ENCODE measurements around the gene OR2K2. TPM values are rescaled to one million over a fixed set of nuclear protein-coding genes. Genes with fewer than 3 reads are reported as not detected.

The OR2K2 gene
- total and polyA plus RNA-seq, 10 of the 15 experiments (the other 5 are each of a cell fraction or from before 2014, with no cell fraction given), result 0.12 TPM; not detected in 9

DNA sequence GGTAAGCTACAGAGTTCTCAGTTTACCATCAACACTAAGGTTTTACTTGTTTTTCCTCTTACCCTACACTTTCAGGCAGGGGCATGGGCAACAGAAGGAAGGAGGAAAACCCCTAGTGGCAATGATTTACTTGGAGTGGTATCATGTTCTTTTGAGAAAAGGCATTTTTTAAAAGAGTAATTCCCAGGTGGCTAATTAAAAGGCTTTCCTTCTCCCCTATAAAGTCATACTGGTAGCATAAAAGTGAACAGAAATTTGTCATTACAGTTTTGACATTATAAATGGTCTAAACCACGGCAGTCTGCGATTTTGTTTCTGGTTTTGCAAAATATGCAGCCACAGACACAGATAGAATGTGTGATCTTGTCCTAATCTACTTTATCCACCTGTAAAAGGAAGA, 30.9 kb upstream of the OR2K2 start (continued):
- TF ChIP-seq, protein P1, sequence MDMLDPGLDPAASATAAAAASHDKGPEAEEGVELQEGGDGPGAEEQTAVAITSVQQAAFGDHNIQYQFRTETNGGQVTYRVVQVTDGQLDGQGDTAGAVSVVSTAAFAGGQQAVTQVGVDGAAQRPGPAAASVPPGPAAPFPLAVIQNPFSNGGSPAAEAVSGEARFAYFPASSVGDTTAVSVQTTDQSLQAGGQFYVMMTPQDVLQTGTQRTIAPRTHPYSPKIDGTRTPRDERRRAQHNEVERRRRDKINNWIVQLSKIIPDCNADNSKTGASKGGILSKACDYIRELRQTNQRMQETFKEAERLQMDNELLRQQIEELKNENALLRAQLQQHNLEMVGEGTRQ (IDR thresholded peaks at IDR 0.05; ENCODE audit: borderline replicate concordance, low read depth, low read length), result no peak
- TF ChIP-seq, protein P2, sequence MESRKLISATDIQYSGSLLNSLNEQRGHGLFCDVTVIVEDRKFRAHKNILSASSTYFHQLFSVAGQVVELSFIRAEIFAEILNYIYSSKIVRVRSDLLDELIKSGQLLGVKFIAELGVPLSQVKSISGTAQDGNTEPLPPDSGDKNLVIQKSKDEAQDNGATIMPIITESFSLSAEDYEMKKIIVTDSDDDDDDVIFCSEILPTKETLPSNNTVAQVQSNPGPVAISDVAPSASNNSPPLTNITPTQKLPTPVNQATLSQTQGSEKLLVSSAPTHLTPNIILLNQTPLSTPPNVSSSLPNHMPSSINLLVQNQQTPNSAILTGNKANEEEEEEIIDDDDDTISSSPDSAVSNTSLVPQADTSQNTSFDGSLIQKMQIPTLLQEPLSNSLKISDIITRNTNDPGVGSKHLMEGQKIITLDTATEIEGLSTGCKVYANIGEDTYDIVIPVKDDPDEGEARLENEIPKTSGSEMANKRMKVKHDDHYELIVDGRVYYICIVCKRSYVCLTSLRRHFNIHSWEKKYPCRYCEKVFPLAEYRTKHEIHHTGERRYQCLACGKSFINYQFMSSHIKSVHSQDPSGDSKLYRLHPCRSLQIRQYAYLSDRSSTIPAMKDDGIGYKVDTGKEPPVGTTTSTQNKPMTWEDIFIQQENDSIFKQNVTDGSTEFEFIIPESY (IDR thresholded peaks at IDR 0.05), result no peak
- TF ChIP-seq SMAD1 (IDR thresholded peaks at IDR 0.05; ENCODE audit: low read depth, partially characterized antibody) (no peak), ZNF274 (IDR thresholded peaks at IDR 0.05; ENCODE audit: insufficient read depth, insufficient read length) (no peak), MTA3 (IDR thresholded peaks at IDR 0.05; ENCODE audit: borderline replicate concordance, low read length) (no peak), EZH2 (IDR thresholded peaks at IDR 0.05; ENCODE audit: borderline replicate concordance, control insufficient read depth, low read depth, low read length) (no peak), ZSCAN29 (IDR thresholded peaks at IDR 0.05) (no peak), CREM (IDR thresholded peaks at IDR 0.05; ENCODE audit: low read depth) (no peak), TCF12 (IDR thresholded peaks at IDR 0.05; ENCODE audit: low read depth, low read length) (no peak), FOXK2 (IDR thresholded peaks at IDR 0.05) (no peak), TARDBP (IDR thresholded peaks at IDR 0.05; ENCODE audit: borderline replicate concordance) (no peak), RELA (IDR thresholded peaks at IDR 0.05; ENCODE audit: borderline replicate concordance, partially characterized antibody) (peak; percentile 58), ZNF217 (IDR thresholded peaks at IDR 0.05) (peak; percentile 46; the same call in 1 of the 2 replicates), BMI1 (IDR thresholded peaks at IDR 0.05; ENCODE audit: borderline replicate concordance) (peak; percentile 77), NR2C2 (IDR thresholded peaks at IDR 0.05; ENCODE audit: borderline replicate concordance, control insufficient read depth, insufficient read length, low read depth) (no peak), RAD21 (IDR thresholded peaks at IDR 0.05; ENCODE audit: insufficient read depth, low read depth, low read length) (no peak), NFXL1 (IDR thresholded peaks at IDR 0.05; ENCODE audit: borderline replicate concordance) (no peak)
- TF ChIP-seq, protein P3, sequence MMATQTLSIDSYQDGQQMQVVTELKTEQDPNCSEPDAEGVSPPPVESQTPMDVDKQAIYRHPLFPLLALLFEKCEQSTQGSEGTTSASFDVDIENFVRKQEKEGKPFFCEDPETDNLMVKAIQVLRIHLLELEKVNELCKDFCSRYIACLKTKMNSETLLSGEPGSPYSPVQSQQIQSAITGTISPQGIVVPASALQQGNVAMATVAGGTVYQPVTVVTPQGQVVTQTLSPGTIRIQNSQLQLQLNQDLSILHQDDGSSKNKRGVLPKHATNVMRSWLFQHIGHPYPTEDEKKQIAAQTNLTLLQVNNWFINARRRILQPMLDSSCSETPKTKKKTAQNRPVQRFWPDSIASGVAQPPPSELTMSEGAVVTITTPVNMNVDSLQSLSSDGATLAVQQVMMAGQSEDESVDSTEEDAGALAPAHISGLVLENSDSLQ (IDR thresholded peaks at IDR 0.05), result no peak
- TF ChIP-seq, protein P4, sequence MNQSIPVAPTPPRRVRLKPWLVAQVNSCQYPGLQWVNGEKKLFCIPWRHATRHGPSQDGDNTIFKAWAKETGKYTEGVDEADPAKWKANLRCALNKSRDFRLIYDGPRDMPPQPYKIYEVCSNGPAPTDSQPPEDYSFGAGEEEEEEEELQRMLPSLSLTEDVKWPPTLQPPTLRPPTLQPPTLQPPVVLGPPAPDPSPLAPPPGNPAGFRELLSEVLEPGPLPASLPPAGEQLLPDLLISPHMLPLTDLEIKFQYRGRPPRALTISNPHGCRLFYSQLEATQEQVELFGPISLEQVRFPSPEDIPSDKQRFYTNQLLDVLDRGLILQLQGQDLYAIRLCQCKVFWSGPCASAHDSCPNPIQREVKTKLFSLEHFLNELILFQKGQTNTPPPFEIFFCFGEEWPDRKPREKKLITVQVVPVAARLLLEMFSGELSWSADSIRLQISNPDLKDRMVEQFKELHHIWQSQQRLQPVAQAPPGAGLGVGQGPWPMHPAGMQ (IDR thresholded peaks at IDR 0.05; ENCODE audit: borderline replicate concordance), result no peak
- TF ChIP-seq, protein P5, sequence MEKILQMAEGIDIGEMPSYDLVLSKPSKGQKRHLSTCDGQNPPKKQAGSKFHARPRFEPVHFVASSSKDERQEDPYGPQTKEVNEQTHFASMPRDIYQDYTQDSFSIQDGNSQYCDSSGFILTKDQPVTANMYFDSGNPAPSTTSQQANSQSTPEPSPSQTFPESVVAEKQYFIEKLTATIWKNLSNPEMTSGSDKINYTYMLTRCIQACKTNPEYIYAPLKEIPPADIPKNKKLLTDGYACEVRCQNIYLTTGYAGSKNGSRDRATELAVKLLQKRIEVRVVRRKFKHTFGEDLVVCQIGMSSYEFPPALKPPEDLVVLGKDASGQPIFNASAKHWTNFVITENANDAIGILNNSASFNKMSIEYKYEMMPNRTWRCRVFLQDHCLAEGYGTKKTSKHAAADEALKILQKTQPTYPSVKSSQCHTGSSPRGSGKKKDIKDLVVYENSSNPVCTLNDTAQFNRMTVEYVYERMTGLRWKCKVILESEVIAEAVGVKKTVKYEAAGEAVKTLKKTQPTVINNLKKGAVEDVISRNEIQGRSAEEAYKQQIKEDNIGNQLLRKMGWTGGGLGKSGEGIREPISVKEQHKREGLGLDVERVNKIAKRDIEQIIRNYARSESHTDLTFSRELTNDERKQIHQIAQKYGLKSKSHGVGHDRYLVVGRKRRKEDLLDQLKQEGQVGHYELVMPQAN (conservative IDR thresholded peaks at IDR 0.05), result no peak
- TF ChIP-seq, protein P6, sequence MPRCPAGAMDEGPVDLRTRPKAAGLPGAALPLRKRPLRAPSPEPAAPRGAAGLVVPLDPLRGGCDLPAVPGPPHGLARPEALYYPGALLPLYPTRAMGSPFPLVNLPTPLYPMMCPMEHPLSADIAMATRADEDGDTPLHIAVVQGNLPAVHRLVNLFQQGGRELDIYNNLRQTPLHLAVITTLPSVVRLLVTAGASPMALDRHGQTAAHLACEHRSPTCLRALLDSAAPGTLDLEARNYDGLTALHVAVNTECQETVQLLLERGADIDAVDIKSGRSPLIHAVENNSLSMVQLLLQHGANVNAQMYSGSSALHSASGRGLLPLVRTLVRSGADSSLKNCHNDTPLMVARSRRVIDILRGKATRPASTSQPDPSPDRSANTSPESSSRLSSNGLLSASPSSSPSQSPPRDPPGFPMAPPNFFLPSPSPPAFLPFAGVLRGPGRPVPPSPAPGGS (IDR thresholded peaks at IDR 0.05; ENCODE audit: borderline replicate concordance, insufficient read depth, low read depth, low read length, poor library complexity, severe bottlenecking), result no peak
